MCF 10A (cell line): ENCODE results near the gene BEND7. TPM values are rescaled to one million over a fixed set of nuclear protein-coding genes. Genes with fewer than 3 reads are reported as not detected.

Experiments
- BruUV-seq: library from RNA; stranded (reverse); fragments of 400-500 nt; replicated peaks from 2 replicates; lab custom pipeline; 2021; lab: Mats Ljungman, UMichigan
- CTCF ChIA-PET: fragments of 300-600 bp; sonication (Branson Sonifier 250); formaldehyde crosslinking; extraction: SDS; loops from one replicate; lab custom pipeline; 2021; ENCODE audit warnings: antibody characterized with exemption, inconsistent platforms; lab: Yijun Ruan, JAX
- POLR2A ChIA-PET: fragments of 300-600, 350-650 bp; sonication (Branson Sonifier 250); formaldehyde crosslinking; extraction: SDS; loops from one replicate; lab custom pipeline; 2020; ENCODE audit warnings: antibody characterized with exemption, inconsistent platforms; lab: Yijun Ruan, JAX
- DNase-seq: peaks from one replicate; pipeline ENCODE4 v3.0.0-alpha.2; 2018; ENCODE audit not compliant: unreplicated experiment
- H3K27ac Mint-ChIP-seq: one replicate; pipeline ENCODE4 v1.8.0; 2022; ENCODE audit warnings: mild to moderate bottlenecking, low read depth, mixed read lengths; ENCODE audit not compliant: unreplicated experiment
- H3K27me3 Mint-ChIP-seq: one replicate; pipeline ENCODE4 v1.8.0; 2022; ENCODE audit warnings: mixed read lengths; ENCODE audit not compliant: insufficient read depth, unreplicated experiment
- H3K36me3 Mint-ChIP-seq: one replicate; pipeline ENCODE4 v1.8.0; 2022; ENCODE audit warnings: mild to moderate bottlenecking, moderate library complexity, mixed read lengths; ENCODE audit not compliant: insufficient read depth, unreplicated experiment
- H3K4me1 Mint-ChIP-seq: one replicate; pipeline ENCODE4 v1.8.0; 2022; ENCODE audit warnings: mixed read lengths; ENCODE audit not compliant: insufficient read depth, unreplicated experiment
- H3K4me3 Mint-ChIP-seq: one replicate; pipeline ENCODE4 v1.8.0; 2022; ENCODE audit warnings: mild to moderate bottlenecking, moderate library complexity, mixed read lengths; ENCODE audit not compliant: unreplicated experiment
- H3K9me3 Mint-ChIP-seq: one replicate; pipeline ENCODE4 v1.8.0; 2022; ENCODE audit warnings: mixed read lengths; ENCODE audit not compliant: unreplicated experiment
- intact Hi-C: fragments of 100-400 bp; cut with micrococcal nuclease; formaldehyde crosslinking; loops from 2 replicates; pipeline ENCODE4 v1.14.1; 2022
- total RNA-seq: library from RNA; stranded (reverse); gene quantifications from 2 replicates; pipeline ENCODE4 v1.2.3, GENCODE V29; 2022
- TF ChIP-seq, protein P1 (sequence below): fragments of 200-600 bp; IDR thresholded peaks from one replicate; pipeline ENCODE4 v1.8.0; 2022; ENCODE audit warnings: antibody characterized with exemption, mild to moderate bottlenecking; ENCODE audit not compliant: unreplicated experiment

Gene BEND7
- total RNA-seq, 1 experiment from 2014 or later, result 12.4 TPM

- Mint-ChIP-seq H3K27ac (no peak overlapping the region), H3K4me3 (no peak overlapping the region), H3K36me3 (no peaks in the 10 kb centered on the region), H3K27me3 (no peaks in the 10 kb centered on the region), H3K4me1 (no peaks in the 10 kb centered on the region), H3K9me3 (no peaks in the 10 kb centered on the region)
- ChIA-PET CTCF (interaction anchor here (1.7 kb wide), 1 partner anchor 91 kb away, joined by 4 read pairs; no protein-coding TSS in a partner anchor), POLR2A (no interaction called here)
- DNase-seq, result no peak
- TF ChIP-seq, protein P1, sequence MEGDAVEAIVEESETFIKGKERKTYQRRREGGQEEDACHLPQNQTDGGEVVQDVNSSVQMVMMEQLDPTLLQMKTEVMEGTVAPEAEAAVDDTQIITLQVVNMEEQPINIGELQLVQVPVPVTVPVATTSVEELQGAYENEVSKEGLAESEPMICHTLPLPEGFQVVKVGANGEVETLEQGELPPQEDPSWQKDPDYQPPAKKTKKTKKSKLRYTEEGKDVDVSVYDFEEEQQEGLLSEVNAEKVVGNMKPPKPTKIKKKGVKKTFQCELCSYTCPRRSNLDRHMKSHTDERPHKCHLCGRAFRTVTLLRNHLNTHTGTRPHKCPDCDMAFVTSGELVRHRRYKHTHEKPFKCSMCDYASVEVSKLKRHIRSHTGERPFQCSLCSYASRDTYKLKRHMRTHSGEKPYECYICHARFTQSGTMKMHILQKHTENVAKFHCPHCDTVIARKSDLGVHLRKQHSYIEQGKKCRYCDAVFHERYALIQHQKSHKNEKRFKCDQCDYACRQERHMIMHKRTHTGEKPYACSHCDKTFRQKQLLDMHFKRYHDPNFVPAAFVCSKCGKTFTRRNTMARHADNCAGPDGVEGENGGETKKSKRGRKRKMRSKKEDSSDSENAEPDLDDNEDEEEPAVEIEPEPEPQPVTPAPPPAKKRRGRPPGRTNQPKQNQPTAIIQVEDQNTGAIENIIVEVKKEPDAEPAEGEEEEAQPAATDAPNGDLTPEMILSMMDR, result no peak
- no TSS peak for BruUV-seq
- intact Hi-C loops, result no loop called here
Observed at GRCh38 chr10:13473986-13474385, 54.8 kb downstream of the BEND7 start.

GRCh38 chr10:13472359-13472758 is 56.5 kb downstream of the BEND7 start:
- TF ChIP-seq, protein P1, result no peak
- Mint-ChIP-seq H3K9me3 (no peaks in the 10 kb centered on the region), H3K36me3 (no peaks in the 10 kb centered on the region), H3K27me3 (no peaks in the 10 kb centered on the region), H3K27ac (no peak overlapping the region), H3K4me1 (no peaks in the 10 kb centered on the region), H3K4me3 (no peak overlapping the region)
- DNase-seq, result no peak
- ChIA-PET POLR2A (no interaction called here), CTCF (no interaction called here)
- no TSS peak for BruUV-seq
- intact Hi-C loops, result no loop called here

DNA sequence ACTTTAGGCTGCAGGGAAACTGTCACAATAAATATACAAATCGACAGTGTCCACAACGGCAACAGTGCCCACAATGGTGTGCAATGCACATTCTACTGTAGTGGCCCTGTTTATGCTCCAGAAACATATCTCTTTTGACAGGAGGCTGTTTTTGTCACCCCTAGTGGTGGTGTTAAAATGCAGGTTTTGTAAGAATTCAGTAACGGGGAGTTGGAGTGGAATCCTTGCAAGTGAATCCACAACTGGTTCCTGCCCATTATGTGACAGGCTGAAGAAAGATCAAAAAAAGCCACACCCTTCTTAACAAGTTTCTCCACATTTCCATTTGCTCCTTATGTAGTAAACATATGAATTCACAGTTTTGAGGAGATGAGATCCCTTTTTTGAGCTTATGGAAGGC is 58.5 kb downstream of the BEND7 start:
- Mint-ChIP-seq H3K4me1 (no peaks in the 10 kb centered on the region), H3K9me3 (no peaks in the 10 kb centered on the region), H3K27ac (no peak overlapping the region), H3K27me3 (no peaks in the 10 kb centered on the region), H3K4me3 (no peak overlapping the region), H3K36me3 (no peaks in the 10 kb centered on the region)
- no peak for DNase-seq
- intact Hi-C loops, result no loop called here
- CTCF ChIA-PET, result interaction anchor here (0.7 kb wide), 2 partner anchors 15 to 27 kb away, joined by 3 to 7 read pairs; no protein-coding TSS in a partner anchor
- BruUV-seq, result no TSS peak
- POLR2A ChIA-PET, result no interaction called here
- TF ChIP-seq, protein P1, result no peak

GRCh38 chr10:13462551-13462950 is 66.3 kb downstream of the BEND7 start:
- no peak overlapping the region for H3K4me3 Mint-ChIP-seq
- no peaks in the 10 kb centered on the region for H3K36me3 Mint-ChIP-seq
- intact Hi-C loops, result no loop called here
- ChIA-PET POLR2A (no interaction called here), CTCF (no interaction called here)
- H3K4me1 Mint-ChIP-seq, result no peaks in the 10 kb centered on the region
- H3K9me3 Mint-ChIP-seq, result peaks cover 18% of the 10 kb centered on the region
- DNase-seq, result no peak
- TF ChIP-seq, protein P1, result no peak
- BruUV-seq, result no TSS peak
- no peak overlapping the region for H3K27ac Mint-ChIP-seq
- H3K27me3 Mint-ChIP-seq, result no peaks in the 10 kb centered on the region
